ENCODE data around the gene KRTAP5-7. TPM values are rescaled to one million over a fixed set of nuclear protein-coding genes. Genes with fewer than 3 reads are reported as not detected.

The KRTAP5-7 gene
- total RNA-seq, 3 donors from 2014 or later (not counting 1 experiment from before 2014, with no cell fraction given), result 0.19 to 0.25 TPM; not detected in 1

DNA sequence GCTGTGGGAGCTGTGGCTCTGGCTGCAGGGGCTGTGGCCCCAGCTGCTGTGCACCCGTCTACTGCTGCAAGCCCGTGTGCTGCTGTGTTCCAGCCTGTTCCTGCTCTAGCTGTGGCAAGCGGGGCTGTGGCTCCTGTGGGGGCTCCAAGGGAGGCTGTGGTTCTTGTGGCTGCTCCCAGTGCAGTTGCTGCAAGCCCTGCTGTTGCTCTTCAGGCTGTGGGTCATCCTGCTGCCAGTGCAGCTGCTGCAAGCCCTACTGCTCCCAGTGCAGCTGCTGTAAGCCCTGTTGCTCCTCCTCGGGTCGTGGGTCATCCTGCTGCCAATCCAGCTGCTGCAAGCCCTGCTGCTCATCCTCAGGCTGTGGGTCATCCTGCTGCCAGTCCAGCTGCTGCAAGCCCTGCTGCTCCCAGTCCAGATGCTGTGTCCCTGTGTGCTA lies 21.7 kb downstream of the KRTAP5-7 start:
- peaks cover 15 to 33% of the 10 kb centered on the region in 2 donors for H3K27me3 Mint-ChIP-seq (ENCODE audit: low read depth in 2 of 2)
- H3K4me3 Mint-ChIP-seq, result no peak overlapping the region
- Histone ChIP-seq H3K36me3 (ENCODE audit: control insufficient read depth, insufficient read depth, low read length) (no peaks in the 10 kb centered on the region), H3K27ac (ENCODE audit: low read length) (no peak overlapping the region), H3K9me3 (ENCODE audit: control insufficient read depth, insufficient read depth, low read length) (no peaks in the 10 kb centered on the region), H3K27me3 (ENCODE audit: control insufficient read depth, insufficient read depth, low read length) (no peaks in the 10 kb centered on the region), H3K4me3 (ENCODE audit: low read length) (no peak overlapping the region), H3K4me1 (ENCODE audit: control insufficient read depth, insufficient read depth, low read length) (no peaks in the 10 kb centered on the region)
- intact Hi-C loops (cut with micrococcal nuclease), result no loop called here
- DNase-seq (no peak), ATAC-seq (no peak)
- H3K9me3 Mint-ChIP-seq, result no peaks in the 10 kb centered on the region
- TF ChIP-seq, protein P1, sequence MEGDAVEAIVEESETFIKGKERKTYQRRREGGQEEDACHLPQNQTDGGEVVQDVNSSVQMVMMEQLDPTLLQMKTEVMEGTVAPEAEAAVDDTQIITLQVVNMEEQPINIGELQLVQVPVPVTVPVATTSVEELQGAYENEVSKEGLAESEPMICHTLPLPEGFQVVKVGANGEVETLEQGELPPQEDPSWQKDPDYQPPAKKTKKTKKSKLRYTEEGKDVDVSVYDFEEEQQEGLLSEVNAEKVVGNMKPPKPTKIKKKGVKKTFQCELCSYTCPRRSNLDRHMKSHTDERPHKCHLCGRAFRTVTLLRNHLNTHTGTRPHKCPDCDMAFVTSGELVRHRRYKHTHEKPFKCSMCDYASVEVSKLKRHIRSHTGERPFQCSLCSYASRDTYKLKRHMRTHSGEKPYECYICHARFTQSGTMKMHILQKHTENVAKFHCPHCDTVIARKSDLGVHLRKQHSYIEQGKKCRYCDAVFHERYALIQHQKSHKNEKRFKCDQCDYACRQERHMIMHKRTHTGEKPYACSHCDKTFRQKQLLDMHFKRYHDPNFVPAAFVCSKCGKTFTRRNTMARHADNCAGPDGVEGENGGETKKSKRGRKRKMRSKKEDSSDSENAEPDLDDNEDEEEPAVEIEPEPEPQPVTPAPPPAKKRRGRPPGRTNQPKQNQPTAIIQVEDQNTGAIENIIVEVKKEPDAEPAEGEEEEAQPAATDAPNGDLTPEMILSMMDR (IDR thresholded peaks at IDR 0.05), result no peak
- no peak overlapping the region for H3K27ac Mint-ChIP-seq
- no peaks in the 10 kb centered on the region for H3K36me3 Mint-ChIP-seq
- 33% methylated on average over 5 of the region's 5 CpGs for WGBS (ENCODE audit: insufficient coverage)
- H3K4me1 Mint-ChIP-seq, result peaks cover 4 to 8% of the 10 kb centered on the region in 2 donors

DNA sequence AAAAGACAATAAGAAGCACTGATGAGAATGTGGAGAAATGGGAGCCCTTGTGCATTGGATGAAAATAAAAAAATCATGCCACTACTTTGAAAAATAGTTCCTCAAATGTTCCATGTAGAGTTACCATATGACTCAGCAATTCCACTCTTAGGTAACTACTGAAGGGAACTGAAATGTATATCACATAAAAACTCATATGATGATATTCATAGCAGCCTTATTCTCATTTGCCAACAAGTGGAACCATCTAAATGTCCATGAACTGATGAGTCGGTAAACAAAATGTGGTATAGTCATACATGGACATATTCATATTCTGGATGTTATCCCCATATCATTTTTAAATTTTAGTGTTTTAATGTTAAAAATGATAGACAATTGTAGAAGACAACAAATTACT lies 24.6 kb downstream of the KRTAP5-7 start:
- H3K4me3 Mint-ChIP-seq, result no peak overlapping the region
- DNase-seq (no peak), ATAC-seq (no peak)
- no peaks in the 10 kb centered on the region for H3K36me3 Mint-ChIP-seq
- H3K4me3 ChIP-seq (ENCODE audit: low read length), result no peak overlapping the region
- H3K27ac Mint-ChIP-seq, result no peak overlapping the region
- H3K27me3 Mint-ChIP-seq (ENCODE audit: low read depth in 2 of 2), result peaks cover 11 to 23% of the 10 kb centered on the region in 2 donors
- intact Hi-C loops (cut with micrococcal nuclease), result no loop called here
- WGBS (ENCODE audit: insufficient coverage), result no CpG with 5 or more reads among the region's 1 CpG
- no peaks in the 10 kb centered on the region for H3K4me1 Mint-ChIP-seq
- no peak overlapping the region for H3K27ac ChIP-seq (ENCODE audit: low read length)
- no peaks in the 10 kb centered on the region for H3K9me3 Mint-ChIP-seq
- H3K27me3 ChIP-seq (ENCODE audit: control insufficient read depth, insufficient read depth, low read length), result no peaks in the 10 kb centered on the region
- H3K36me3 ChIP-seq (ENCODE audit: control insufficient read depth, insufficient read depth, low read length), result no peaks in the 10 kb centered on the region
- no peaks in the 10 kb centered on the region for H3K4me1 ChIP-seq (ENCODE audit: control insufficient read depth, insufficient read depth, low read length)
- TF ChIP-seq, protein P1 (IDR thresholded peaks at IDR 0.05), result no peak
- no peaks in the 10 kb centered on the region for H3K9me3 ChIP-seq (ENCODE audit: control insufficient read depth, insufficient read depth, low read length)

DNA sequence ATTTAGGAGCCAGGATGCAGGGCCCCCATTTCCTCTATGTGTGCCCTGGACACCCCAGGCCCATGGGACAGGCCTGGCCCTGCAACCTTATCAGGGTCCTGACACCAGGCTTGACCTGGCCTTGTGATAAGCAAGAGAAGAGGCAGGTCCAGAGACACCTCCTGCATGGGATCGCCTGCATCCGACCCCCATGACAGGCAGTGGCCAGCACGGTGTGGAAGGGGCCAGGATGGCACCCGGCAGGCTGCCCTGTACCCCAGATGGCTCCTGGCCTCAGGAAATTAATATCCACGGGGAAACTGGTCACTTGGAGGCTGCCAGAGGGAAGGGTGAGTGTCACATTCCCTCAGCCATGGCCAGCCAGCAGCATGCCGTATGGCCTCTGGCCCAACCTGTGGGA lies 27.9 kb downstream of the KRTAP5-7 start:
- H3K36me3 Mint-ChIP-seq, result no peaks in the 10 kb centered on the region

DNA sequence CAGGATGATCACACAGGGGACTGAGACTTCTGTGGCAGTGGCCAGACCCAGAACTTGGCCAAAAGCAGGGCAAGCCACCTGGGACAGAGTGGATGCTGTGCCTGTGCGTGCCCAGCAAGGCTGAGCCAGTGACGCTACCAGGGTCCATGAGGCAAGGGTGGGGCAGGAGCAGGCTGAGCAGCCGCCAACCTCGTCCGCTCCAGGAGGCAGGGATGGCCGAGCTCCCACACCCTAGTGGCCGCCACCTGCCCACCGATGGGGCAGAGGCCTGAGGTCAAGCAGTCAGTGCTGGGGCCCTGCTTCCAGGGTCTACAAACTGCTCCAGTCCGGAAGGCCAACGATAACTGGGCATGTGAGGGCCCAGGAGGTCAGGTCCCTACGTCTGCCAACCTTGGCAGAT lies 28.4 kb downstream of the KRTAP5-7 start:
- Histone ChIP-seq H3K36me3 (ENCODE audit: control insufficient read depth, insufficient read depth, low read length) (no peaks in the 10 kb centered on the region), H3K9me3 (ENCODE audit: control insufficient read depth, insufficient read depth, low read length) (no peaks in the 10 kb centered on the region), H3K27ac (ENCODE audit: low read length) (no peak overlapping the region), H3K27me3 (ENCODE audit: control insufficient read depth, insufficient read depth, low read length) (no peaks in the 10 kb centered on the region), H3K4me1 (ENCODE audit: control insufficient read depth, insufficient read depth, low read length) (no peaks in the 10 kb centered on the region), H3K4me3 (ENCODE audit: low read length) (no peak overlapping the region)
- H3K4me3 Mint-ChIP-seq, result no peak overlapping the region
- ATAC-seq (no peak), DNase-seq (no peak)
- H3K4me1 Mint-ChIP-seq, result no peaks in the 10 kb centered on the region
- intact Hi-C loops (cut with micrococcal nuclease), result no loop called here
- H3K27me3 Mint-ChIP-seq (ENCODE audit: low read depth in 2 of 2), result peaks cover 3 to 7% of the 10 kb centered on the region in 2 donors
- 90% methylated on average over 11 of the region's 11 CpGs for WGBS (ENCODE audit: insufficient coverage)
- no peak overlapping the region for H3K27ac Mint-ChIP-seq
- H3K36me3 Mint-ChIP-seq, result no peaks in the 10 kb centered on the region
- no peaks in the 10 kb centered on the region for H3K9me3 Mint-ChIP-seq
- TF ChIP-seq, protein P1 (IDR thresholded peaks at IDR 0.05), result no peak

More for the DNA sequence above, 27.9 kb downstream of the KRTAP5-7 start:
- H3K36me3 ChIP-seq (ENCODE audit: control insufficient read depth, insufficient read depth, low read length), result no peaks in the 10 kb centered on the region
- no peaks in the 10 kb centered on the region for H3K9me3 ChIP-seq (ENCODE audit: control insufficient read depth, insufficient read depth, low read length)
- H3K4me1 ChIP-seq (ENCODE audit: control insufficient read depth, insufficient read depth, low read length), result no peaks in the 10 kb centered on the region
- Mint-ChIP-seq H3K27ac (no peak overlapping the region), H3K4me3 (no peak overlapping the region), H3K27me3 (ENCODE audit: low read depth in 2 of 2) (peaks cover 3 to 7% of the 10 kb centered on the region in 2 donors), H3K4me1 (no peaks in the 10 kb centered on the region), H3K9me3 (no peaks in the 10 kb centered on the region)
- ATAC-seq, result no peak
- H3K27ac ChIP-seq (ENCODE audit: low read length), result no peak overlapping the region
- no peaks in the 10 kb centered on the region for H3K27me3 ChIP-seq (ENCODE audit: control insufficient read depth, insufficient read depth, low read length)
- 85% methylated on average over 6 of the region's 6 CpGs for WGBS (ENCODE audit: insufficient coverage)
- H3K4me3 ChIP-seq (ENCODE audit: low read length), result no peak overlapping the region
- TF ChIP-seq, protein P1 (IDR thresholded peaks at IDR 0.05), result no peak
- DNase-seq, result no peak
- intact Hi-C loops (cut with micrococcal nuclease), result no loop called here

Measured in natural killer cell (primary cell).